HG02973 (cell line): ENCODE results near the gene RPS8.
"Not testable (repeated sequence)": the region's sequence is repeated elsewhere in the genome, so short reads cannot be mapped to it uniquely, and the experiment has no call there.

ENCODE experiments used
- ATAC-seq: cut with Tn5 transposase; IDR thresholded peaks from one replicate; pipeline ENCODE4 v1.9.1; 2021; ENCODE audit warnings: moderate library complexity; ENCODE audit not compliant: unreplicated experiment

RPS8 gene

DNA sequence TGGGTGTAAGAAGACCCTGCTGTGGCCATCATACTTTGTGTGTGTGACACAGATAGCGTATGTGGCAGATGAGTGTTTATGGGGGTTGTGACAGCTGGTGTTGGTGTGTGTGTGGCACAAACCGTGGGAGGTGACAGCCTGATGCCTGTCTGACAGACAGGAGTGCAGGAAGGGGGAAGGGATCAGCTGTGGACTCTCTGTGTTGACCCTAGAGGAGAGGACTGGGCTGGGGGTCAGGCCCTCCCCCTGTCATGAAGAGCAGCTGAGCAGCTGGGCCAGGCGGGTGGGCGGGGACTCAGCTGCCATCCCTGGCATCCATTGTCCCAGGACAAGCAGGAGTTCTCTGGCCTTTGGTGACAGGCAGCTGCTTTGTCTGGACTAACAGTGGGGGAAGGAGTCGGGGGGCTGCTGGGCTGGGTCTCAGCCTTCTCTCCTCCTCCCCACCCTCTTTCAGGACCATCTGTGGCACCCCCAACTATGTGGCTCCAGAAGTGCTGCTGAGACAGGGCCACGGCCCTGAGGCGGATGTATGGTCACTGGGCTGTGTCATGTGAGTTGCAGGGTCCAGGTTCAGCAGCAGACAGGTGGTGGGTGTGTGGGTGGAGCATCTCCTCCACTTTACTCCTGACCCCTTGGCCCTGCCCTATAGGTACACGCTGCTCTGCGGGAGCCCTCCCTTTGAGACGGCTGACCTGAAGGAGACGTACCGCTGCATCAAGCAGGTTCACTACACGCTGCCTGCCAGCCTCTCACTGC lies 27.1 kb downstream of the RPS8 start:
- ATAC-seq, result no peak

- ATAC-seq, result no peak
Observed at GRCh38 chr1:44803062-44803311, 27.6 kb downstream of the RPS8 start.

- no peak for ATAC-seq
Observed at GRCh38 chr1:44803312-44804095, 28.2 kb downstream of the RPS8 start.

DNA sequence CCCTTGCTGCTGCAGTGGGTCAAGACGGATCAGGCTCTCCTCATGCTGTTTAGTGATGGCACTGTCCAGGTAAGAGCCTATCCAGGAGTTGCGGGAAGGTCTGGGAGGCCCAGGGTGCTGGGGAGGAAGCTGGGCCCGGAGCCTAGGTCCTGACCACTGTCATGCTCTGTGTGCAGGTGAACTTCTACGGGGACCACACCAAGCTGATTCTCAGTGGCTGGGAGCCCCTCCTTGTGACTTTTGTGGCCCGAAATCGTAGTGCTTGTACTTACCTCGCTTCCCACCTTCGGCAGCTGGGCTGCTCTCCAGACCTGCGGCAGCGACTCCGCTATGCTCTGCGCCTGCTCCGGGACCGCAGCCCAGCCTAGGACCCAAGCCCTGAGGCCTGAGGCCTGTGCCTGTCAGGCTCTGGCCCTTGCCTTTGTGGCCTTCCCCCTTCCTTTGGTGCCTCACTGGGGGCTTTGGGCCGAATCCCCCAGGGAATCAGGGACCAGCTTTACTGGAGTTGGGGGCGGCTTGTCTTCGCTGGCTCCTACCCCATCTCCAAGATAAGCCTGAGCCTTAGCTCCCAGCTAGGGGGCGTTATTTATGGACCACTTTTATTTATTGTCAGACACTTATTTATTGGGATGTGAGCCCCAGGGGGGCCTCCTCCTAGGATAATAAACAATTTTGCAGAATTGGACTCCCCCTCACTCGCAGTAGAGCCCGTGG lies 30.1 kb downstream of the RPS8 start:
- ATAC-seq, result no peak

DNA sequence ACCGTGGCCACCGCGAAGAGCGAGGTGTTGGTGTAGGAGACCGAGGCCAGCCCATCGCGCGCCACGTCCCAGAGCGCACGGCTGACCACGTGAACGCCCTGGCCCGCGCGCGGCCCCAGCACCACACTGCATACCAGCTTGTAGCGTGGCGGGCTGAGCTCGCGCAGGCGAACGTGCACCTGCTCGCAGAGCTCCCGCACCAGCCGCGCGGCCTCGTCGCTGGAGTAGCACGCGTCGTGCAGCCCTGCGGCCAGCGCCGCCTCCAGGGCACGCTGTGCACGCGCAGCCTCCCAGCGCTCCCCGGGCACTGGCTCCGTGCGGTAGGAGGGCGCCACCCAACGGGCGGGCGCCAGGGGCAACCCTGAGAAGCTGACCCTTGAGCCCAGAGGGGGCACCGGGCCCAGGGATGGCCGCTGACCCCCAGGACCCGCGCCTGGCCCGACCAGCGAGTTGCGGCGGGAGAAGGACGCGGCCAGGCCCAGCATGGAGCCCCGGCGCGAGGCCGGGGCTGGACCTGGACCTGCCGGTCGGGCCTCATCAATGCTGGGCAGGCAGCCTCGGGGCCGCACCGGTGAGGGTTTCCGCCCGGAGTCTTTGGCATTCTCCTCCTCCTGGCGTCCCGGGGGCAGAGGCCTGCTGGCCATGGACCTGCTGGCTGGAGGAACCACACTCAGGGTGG lies 30.8 kb downstream of the RPS8 start:
- no peak for ATAC-seq

DNA sequence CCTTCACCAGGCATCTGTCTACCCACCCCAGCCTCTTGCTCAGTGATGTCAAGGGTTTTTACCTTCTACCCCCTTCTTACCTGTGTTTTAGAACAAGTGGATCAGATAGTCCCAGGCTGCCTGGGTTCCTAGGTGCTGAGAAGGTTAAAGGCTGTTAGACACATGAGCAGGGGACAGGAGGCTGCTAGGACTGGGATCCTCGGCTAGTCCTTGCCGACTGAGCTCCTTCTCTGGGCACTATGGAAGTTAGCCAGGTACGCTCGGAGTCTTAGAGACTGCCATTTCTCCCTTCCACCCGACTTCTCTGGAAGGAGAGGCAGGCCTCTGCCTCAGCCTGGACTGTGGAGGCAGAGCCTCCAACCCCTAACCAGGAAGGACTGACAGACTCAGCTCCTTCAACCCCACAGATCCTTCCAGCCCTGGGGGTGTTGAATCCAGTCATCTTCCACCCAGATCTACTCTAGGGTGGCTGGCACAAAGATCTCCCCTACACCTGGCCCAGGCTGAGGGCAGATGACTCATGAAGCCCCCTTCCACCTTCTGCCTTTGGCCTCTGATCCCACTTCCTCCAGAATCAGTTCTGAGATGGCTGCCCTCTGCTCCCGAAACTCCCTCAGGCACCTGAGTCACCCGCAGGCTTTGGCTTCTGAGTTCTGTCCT lies 31.5 kb downstream of the RPS8 start, which contains the start of gene DYNLT4:
Gene DYNLT4, minus strand, starts transcription at position 648 of the 660 bp plus-strand sequence. CDS start 683 bp downstream, outside the sequence.
- no peak for ATAC-seq

DNA sequence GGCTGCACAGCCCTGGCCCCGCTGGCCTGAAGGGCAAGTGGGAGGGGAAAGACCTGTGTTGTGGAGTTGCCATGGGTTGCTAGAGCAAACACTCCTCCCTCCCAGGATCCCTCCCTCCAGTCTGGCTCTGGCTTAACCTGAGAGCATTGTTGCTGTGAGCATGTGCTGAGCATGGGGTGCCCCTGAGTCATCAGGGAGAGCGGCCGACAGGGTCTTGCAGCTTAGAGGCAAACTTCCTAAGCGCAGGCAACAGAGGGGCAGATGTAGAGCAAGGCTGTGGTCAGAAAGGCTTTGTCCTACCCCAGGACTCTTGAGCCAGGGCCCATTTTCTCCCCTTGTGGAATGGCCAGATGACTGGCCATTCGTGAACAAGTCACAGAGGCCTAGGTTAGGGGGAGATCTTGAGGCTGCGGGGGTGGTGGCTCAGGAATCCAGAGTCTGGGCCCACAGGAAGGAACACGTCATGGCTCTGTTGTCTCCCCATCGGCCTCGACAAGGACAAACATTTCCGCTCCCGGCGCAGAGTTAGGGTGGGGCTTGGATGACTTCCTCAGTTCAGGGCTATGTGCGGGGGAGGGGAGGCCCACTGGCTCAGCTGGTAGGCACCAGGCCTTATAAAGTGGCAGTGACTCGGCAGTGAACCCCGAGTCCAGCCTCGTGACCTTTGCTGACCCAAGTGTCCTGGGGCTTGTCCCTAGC lies 32.2 kb downstream of the RPS8 start:
- ATAC-seq, result peak; percentile 34

- ATAC-seq, result peak; percentile 22
Observed at GRCh38 chr1:44808063-44808937, 33.0 kb downstream of the RPS8 start, which contains the start of gene BTBD19. TSS of gene BTBD19 (plus strand) at chr1:44808523. CDS start at chr1:44808821, 298 bp downstream.

DNA sequence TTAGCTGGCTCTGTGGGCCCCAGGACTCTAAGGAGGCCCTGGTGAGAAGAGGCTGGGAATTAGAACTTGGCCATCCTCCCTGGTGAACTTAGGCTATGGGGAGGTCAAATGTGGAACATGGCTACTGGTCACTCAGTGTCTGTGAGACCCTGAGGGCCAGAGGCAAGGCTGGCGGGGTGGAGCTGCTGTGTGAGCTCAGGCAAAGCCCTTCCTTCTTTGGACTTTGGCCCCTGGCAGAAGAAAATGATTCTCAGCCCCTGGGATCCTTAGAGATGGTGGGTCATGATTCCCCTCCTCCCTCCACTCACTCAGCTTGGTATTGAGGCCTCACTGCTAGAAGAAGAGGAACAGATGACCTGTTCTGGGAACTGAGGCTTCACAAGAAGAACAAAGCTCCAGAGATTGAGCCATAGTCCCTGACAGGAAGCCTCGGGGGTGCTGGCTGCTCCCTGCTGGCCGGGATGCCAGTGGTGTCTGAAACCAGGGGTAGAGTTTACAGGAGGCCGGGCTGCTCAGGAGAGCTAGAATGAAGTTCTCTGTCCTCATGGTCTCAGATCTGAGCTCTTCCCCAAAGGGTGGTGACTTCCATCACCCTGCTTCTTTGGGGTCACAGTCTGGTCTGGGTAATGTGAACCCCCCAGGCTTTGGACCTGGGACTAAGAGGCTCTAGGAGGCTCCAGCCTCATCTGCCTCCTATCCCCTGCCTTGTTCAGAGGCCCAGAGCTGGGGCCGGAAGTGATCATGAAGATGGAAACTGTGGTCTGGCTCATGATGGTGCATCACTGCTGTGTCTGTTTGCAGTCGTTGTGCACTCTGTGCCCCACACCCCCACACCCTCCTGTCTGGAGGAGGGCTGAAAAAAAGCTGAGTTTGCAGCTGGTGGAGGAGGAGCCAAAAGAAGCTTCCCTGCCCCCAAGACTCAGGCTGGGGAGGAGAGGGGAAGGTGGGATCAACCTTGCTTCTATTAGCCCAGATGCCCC lies 33.9 kb downstream of the RPS8 start:
- ATAC-seq, result peak; percentile 38

DNA sequence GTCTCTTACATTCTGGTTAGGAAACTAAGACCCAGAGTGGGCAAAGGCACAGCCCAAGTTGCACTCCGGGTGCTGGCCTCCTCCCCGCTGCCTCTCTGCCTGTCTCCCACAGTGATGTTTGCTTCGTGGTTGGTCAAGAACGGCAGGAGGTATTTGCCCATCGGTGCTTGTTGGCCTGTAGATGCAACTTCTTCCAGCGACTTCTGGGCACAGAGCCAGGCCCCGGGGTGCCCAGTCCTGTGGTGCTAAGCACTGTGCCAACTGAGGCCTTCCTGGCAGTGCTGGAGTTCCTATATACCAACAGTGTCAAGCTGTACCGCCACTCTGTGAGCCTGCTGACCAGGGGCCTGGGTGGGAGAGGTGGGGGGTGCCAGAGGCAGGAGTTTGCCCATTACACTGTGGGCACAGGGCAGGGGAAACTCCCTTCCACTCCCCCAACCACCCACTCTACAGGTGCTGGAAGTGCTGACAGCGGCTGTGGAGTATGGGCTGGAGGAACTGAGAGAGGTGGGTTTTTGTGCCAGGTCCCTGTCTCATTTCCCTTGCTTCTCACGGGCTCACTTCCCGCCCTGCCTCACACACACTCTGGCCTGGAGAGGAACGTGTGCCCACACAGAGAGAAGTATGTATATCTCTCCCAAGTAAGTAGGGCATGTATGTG lies 34.9 kb downstream of the RPS8 start:
- ATAC-seq, result no peak

- ATAC-seq, result not testable (repeated sequence)
Observed at GRCh38 chr1:44810762-44811105, 35.4 kb downstream of the RPS8 start.

DNA sequence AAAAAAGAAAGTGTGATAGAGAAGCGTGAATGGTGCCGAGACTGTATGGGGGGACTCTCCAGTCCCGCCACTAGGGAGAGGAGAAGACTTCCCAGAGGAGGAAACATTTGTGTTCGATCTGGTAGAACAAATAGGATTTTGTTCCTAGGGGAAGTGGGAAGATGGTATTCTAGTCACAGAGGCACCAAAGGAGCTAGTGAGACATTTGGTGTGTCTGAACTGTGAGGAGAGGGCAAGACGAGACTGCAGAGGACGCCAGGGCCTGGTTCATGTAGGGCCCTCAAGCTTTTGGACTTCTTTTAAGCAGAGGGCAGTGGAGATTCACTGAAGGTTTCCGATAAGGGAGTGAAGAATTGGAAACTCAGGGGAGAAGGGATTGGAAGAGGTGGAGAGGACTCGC lies 35.9 kb downstream of the RPS8 start:
- ATAC-seq, result no peak

- no peak for ATAC-seq
Observed at GRCh38 chr1:44812822-44813543, 37.6 kb downstream of the RPS8 start.

DNA sequence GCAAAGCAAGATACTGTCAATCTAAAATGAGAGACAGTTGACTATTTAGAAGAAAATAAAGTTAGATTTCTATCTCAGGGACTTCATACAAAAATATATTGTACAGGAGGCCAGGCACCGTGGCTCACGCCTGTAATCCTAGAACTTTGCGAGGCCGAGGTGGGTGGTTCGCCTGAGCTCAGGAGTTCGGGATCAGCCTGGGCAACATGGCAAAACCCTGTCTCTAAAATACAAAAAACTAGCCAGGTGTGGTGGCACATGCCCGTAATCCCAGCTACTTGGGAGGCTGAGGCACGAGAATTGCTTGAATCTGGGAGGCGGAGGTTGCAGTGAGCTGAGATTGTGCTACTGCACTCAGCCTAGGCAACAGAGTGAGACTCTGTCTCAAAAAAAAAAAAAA lies 40.6 kb downstream of the RPS8 start:
- not testable (repeated sequence) for ATAC-seq

GRCh38 chr1:44817307-44817706 lies 42.0 kb downstream of the RPS8 start:
- no peak for ATAC-seq

DNA sequence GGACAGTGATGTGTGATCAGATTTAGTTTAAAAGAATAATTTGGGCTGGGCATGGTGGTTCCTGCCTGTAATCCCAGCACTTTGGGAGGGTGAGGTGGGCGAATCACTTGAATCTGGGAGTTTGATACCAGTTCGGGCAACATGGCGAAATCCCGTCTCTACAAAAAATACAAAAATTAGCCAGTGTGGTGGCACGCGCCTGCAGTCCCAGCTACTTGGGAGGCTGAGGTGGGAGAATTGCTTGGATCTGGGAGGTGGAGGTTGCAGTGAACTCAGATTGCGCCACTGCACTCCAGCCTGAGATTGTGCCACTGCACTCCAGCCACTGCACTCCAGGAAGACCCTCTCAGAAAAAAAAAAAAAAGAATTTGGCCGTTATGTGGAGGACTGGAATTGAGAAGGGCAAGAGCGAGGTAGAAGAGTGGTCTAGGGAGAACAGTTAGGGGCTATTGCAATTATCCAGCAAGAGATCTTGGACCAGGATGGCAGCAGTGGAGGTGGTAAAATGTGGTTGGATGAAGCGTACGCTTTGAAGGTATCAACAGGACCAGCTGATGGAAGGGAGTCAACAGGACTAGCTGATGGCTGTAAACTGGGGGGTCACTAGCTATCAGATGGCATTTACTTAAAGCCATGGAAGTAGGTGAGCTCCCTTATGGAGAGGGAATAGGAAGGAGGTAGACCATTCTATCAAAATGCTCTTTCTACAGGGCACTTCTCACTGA lies 42.6 kb downstream of the RPS8 start:
- ATAC-seq, result no peak
